ENCODE data around the gene CAPZB.

The CAPZB gene

DNA sequence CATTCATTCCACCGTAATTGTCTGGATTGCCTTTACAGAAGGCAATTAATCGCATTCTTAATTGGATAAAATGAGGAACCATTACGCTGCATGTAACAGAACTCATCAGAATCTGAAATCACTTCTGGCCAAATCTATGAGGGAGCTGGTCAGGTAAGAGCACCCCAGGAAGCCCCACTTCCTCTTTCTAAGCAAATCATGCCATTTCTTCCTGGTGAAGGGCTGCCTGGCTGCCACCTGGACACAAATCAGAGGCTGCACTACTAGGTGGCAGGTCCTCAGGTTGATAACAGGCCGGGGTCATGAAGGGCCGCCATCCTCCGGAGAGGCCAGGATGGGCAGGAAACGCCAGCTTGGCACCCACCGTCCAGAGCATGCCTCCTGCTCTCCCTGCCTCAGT is 73.7 kb downstream of the CAPZB start:
- Histone ChIP-seq H4K20me1 (ENCODE audit: insufficient read depth, low read length) (peaks cover 87% of the 10 kb centered on the region), H2AFZ (ENCODE audit: low read depth, low read length) (no peak overlapping the region), H3K9ac (ENCODE audit: low read depth, low read length) (no peak overlapping the region), H3K4me3 (ENCODE audit: low read depth in 1 of 2, low read length in 2 of 2) (no peak overlapping the region), H3K27me3 (ENCODE audit: insufficient read depth, low read length, poor library complexity) (no peaks in the 10 kb centered on the region), H3K4me2 (ENCODE audit: insufficient read depth, low read length) (no peak overlapping the region), H3K79me2 (ENCODE audit: insufficient read depth, low read length) (peaks cover 92% of the 10 kb centered on the region), H3K9me3 (ENCODE audit: insufficient read depth, low read length, severe bottlenecking) (no peaks in the 10 kb centered on the region), H3K27ac (ENCODE audit: low read length) (no peak overlapping the region), H3K36me3 (ENCODE audit: insufficient read depth, low read length) (peaks cover 25% of the 10 kb centered on the region; the same call in 1 of the 2 replicates), H3K4me1 (ENCODE audit: insufficient read depth, low read length) (no peaks in the 10 kb centered on the region; the same call in 1 of the 2 replicates)
- DNase-seq (no peak), ATAC-seq (ENCODE audit: insufficient read depth, low read depth) (no peak)
- TF ChIP-seq CTCF (IDR thresholded peaks at IDR 0.05; ENCODE audit: borderline replicate concordance, extremely low read depth, low read length, poor library complexity, severe bottlenecking) (no peak), EZH2 (IDR thresholded peaks at IDR 0.05; ENCODE audit: borderline replicate concordance, low read depth, low read length, severe bottlenecking) (no peak)

DNA sequence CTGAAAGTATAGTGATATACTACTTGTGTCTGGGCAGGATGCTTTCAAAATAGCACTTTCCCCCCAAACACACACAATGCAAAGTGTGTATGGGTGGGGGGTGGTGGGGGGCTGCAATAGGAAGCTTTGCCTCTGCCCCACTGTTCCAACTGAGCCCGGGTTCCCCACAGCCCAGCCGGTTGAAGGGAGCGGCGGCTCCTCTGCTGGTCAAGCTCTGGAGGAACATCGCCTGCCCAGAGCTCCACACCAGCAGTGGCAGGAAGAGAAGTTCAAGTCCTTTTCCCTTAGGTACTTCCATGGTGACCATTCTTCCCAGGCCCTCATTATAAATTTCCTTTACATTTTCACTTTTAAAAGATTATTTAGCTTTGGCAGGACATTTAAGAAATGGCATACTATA is 74.9 kb downstream of the CAPZB start:
- H3K9me3 ChIP-seq (ENCODE audit: insufficient read depth, low read length, severe bottlenecking) = no peaks in the 10 kb centered on the region
- no peak for DNase-seq
- no peak overlapping the region for H3K27ac ChIP-seq (ENCODE audit: low read length)
- no peak overlapping the region for H3K4me3 ChIP-seq (ENCODE audit: low read depth in 1 of 2, low read length in 2 of 2)
- peaks cover 21% of the 10 kb centered on the region; the same call in 1 of the 2 replicates for H3K36me3 ChIP-seq (ENCODE audit: insufficient read depth, low read length)
- peaks cover 93% of the 10 kb centered on the region for H3K79me2 ChIP-seq (ENCODE audit: insufficient read depth, low read length)
- no peaks in the 10 kb centered on the region; the same call in 1 of the 2 replicates for H3K4me1 ChIP-seq (ENCODE audit: insufficient read depth, low read length)
- H3K4me2 ChIP-seq (ENCODE audit: insufficient read depth, low read length) = no peak overlapping the region
- H3K27me3 ChIP-seq (ENCODE audit: insufficient read depth, low read length, poor library complexity) = no peaks in the 10 kb centered on the region
- no peak for TF ChIP-seq EZH2 (IDR thresholded peaks at IDR 0.05; ENCODE audit: borderline replicate concordance, low read depth, low read length, severe bottlenecking)
- no peak for TF ChIP-seq CTCF (IDR thresholded peaks at IDR 0.05; ENCODE audit: borderline replicate concordance, extremely low read depth, low read length, poor library complexity, severe bottlenecking)
- ATAC-seq (ENCODE audit: insufficient read depth, low read depth) = no peak
- H2AFZ ChIP-seq (ENCODE audit: low read depth, low read length) = no peak overlapping the region
- H4K20me1 ChIP-seq (ENCODE audit: insufficient read depth, low read length) = peaks cover 88% of the 10 kb centered on the region
- no peak overlapping the region for H3K9ac ChIP-seq (ENCODE audit: low read depth, low read length)

GRCh38 chr1:19409477-19410341 is 75.6 kb downstream of the CAPZB start:
- no peak overlapping the region for H2AFZ ChIP-seq (ENCODE audit: low read depth, low read length)
- H3K4me1 ChIP-seq (ENCODE audit: insufficient read depth, low read length) = no peaks in the 10 kb centered on the region; the same call in 1 of the 2 replicates
- peaks cover 92% of the 10 kb centered on the region for H3K79me2 ChIP-seq (ENCODE audit: insufficient read depth, low read length)
- H3K9ac ChIP-seq (ENCODE audit: low read depth, low read length) = no peak overlapping the region
- H3K27me3 ChIP-seq (ENCODE audit: insufficient read depth, low read length, poor library complexity) = no peaks in the 10 kb centered on the region
- H4K20me1 ChIP-seq (ENCODE audit: insufficient read depth, low read length) = peaks cover 87% of the 10 kb centered on the region
- no peaks in the 10 kb centered on the region for H3K9me3 ChIP-seq (ENCODE audit: insufficient read depth, low read length, severe bottlenecking)
- H3K27ac ChIP-seq (ENCODE audit: low read length) = no peak overlapping the region
- no peak overlapping the region for H3K4me2 ChIP-seq (ENCODE audit: insufficient read depth, low read length)
- H3K36me3 ChIP-seq (ENCODE audit: insufficient read depth, low read length) = peaks cover 21% of the 10 kb centered on the region; the same call in 1 of the 2 replicates
- DNase-seq (no peak), ATAC-seq (ENCODE audit: insufficient read depth, low read depth) (no peak)
- no peak for TF ChIP-seq CTCF (IDR thresholded peaks at IDR 0.05; ENCODE audit: borderline replicate concordance, extremely low read depth, low read length, poor library complexity, severe bottlenecking)
- no peak overlapping the region for H3K4me3 ChIP-seq (ENCODE audit: low read depth in 1 of 2, low read length in 2 of 2)

All from DND-41 (cell line).